Thyroid gland (tissue), 4 donors: ENCODE data around the gene COL16A1.

Experiments used
- CTCF ChIP-seq, 6 experiments: fragments of 200-600 bp in 3 of 6; fragments of 450-650 bp in 3 of 6; sonication (generic) in 3 of 6; IDR thresholded peaks; one replicate each; pipeline ENCODE4 v1.5.1; 2016 to 2019; ENCODE audit warnings: antibody characterized with exemption in 6 of 6, mild to moderate bottlenecking in 2 of 6, inconsistent platforms in 1 of 6, moderate library complexity in 1 of 6
- POLR2A ChIP-seq, 2 donors: fragments of 450-650 bp; IDR thresholded peaks; one replicate each; pipeline ENCODE4 v1.6.1; 2017; ENCODE audit warnings: antibody characterized with exemption in 2 of 2, mild to moderate bottlenecking in 2 of 2, moderate library complexity in 1 of 2

- TF ChIP-seq CTCF (IDR thresholded peaks at IDR 0.05) (no peak), POLR2A (IDR thresholded peaks at IDR 0.05) (no peak)
Observed at GRCh38 chr1:31751822-31752241, 48.0 kb upstream of the COL16A1 start.
